Liver (tissue), 9 donors: ENCODE measurements around the gene PSMB10. TPM values are rescaled to one million over a fixed set of nuclear protein-coding genes. Genes with fewer than 3 reads are reported as not detected.

ENCODE experiments used
- DNase-seq: peaks from one replicate; pipeline ENCODE4 v3.0.0-alpha.2; 2017; ENCODE audit warnings: low spot score
- H3K27ac ChIP-seq, 2 donors: one replicate each; pipeline ENCODE4 v1.7.0; 2013; ENCODE audit warnings: inconsistent platforms in 2 of 2, low read length in 2 of 2, control low read depth in 1 of 2, low read depth in 1 of 2, mild to moderate bottlenecking in 1 of 2
- H3K27me3 ChIP-seq, 4 donors: one replicate each; pipeline versions ENCODE4 v1.6.1 to v1.7.0; 2013; ENCODE audit warnings: low read length in 3 of 4, inconsistent platforms in 1 of 4, mild to moderate bottlenecking in 1 of 4, moderate library complexity in 1 of 4; ENCODE audit not compliant: control insufficient read depth in 4 of 4, insufficient read depth in 4 of 4
- H3K36me3 ChIP-seq, 4 donors: one replicate each; pipeline versions ENCODE4 v1.6.1 to v1.7.0; 2013; ENCODE audit warnings: low read length in 3 of 4, mild to moderate bottlenecking in 3 of 4, low read depth in 1 of 4, moderate library complexity in 1 of 4; ENCODE audit not compliant: control insufficient read depth in 4 of 4, insufficient read depth in 3 of 4
- H3K4me1 ChIP-seq, 4 donors: one replicate each; pipeline versions ENCODE4 v1.6.1 to v1.7.0; 2013; ENCODE audit warnings: low read length in 3 of 4, mild to moderate bottlenecking in 3 of 4, moderate library complexity in 1 of 4; ENCODE audit not compliant: control insufficient read depth in 4 of 4, insufficient read depth in 4 of 4
- H3K4me3 ChIP-seq, 3 donors: one replicate each; pipeline versions ENCODE4 v1.6.1 to v1.7.0; 2013; ENCODE audit warnings: low read length in 3 of 3, control low read depth in 1 of 3, low read depth in 1 of 3, mild to moderate bottlenecking in 1 of 3
- H3K9ac ChIP-seq, 2 donors: one replicate each; pipeline ENCODE4 v1.7.0; 2013; ENCODE audit warnings: low read length in 2 of 2, mild to moderate bottlenecking in 2 of 2, moderate library complexity in 2 of 2, control low read depth in 1 of 2, low read depth in 1 of 2
- H3K9me3 ChIP-seq, 4 donors: one replicate each; pipeline versions ENCODE4 v1.6.1 to v1.7.0; 2013; ENCODE audit warnings: low read length in 3 of 4; ENCODE audit not compliant: control insufficient read depth in 4 of 4
- EGR1 ChIP-seq, 2 donors: IDR thresholded peaks; 2 replicates each; pipeline ENCODE4 v1.6.1; 2016 to 2018; ENCODE audit warnings: antibody characterized with exemption in 2 of 2, low read depth in 2 of 2
- FOXA1 ChIP-seq: IDR thresholded peaks from 2 replicates; pipeline ENCODE4 v1.6.1; 2016; ENCODE audit warnings: antibody characterized with exemption
- HNF4A ChIP-seq, 2 donors: conservative IDR thresholded peaks; 2 replicates each; pipeline ENCODE4 v1.6.1; 2016; ENCODE audit warnings: antibody characterized with exemption in 2 of 2, mild to moderate bottlenecking in 2 of 2
- HNF4G ChIP-seq: IDR thresholded peaks from 2 replicates; pipeline ENCODE4 v1.6.1; 2016; ENCODE audit warnings: antibody characterized with exemption
- MAX ChIP-seq: IDR thresholded peaks from 2 replicates; pipeline ENCODE4 v1.6.1; 2016; ENCODE audit warnings: antibody characterized with exemption
- NR2F2 ChIP-seq: IDR thresholded peaks from 2 replicates; pipeline ENCODE4 v1.6.1; 2016; ENCODE audit warnings: antibody characterized with exemption
- RAD21 ChIP-seq, 2 donors: IDR thresholded peaks; 2 replicates each; pipeline ENCODE4 v1.6.1; 2016; ENCODE audit warnings: antibody characterized with exemption in 2 of 2, mild to moderate bottlenecking in 2 of 2
- SP1 ChIP-seq: IDR thresholded peaks from 2 replicates; pipeline ENCODE4 v1.6.1; 2018; ENCODE audit warnings: antibody characterized with exemption, mild to moderate bottlenecking
- YY1 ChIP-seq: IDR thresholded peaks from 2 replicates; pipeline ENCODE4 v1.6.1; 2016; ENCODE audit warnings: antibody characterized with exemption, mild to moderate bottlenecking
- WGBS: extraction: QIAGEN DNeasy Blood & Tissue Kit; methylation state at CpG from one replicate; pipeline ENCODE4 v1.1.7; 2013; 5-methylcytosine and 5-hydroxymethylcytosine counted together
- polyA plus RNA-seq, 2 donors: library from polyadenylated mRNA; stranded (reverse) in 1 of 2; unstranded in 1 of 2; fragments of 200-250 nt in 1 of 2; fragments of >200 nt in 1 of 2; fragmentation: Nextera tagmentation in 1 of 2; extraction: Ambion mirVana in 1 of 2; gene quantifications; one replicate each; pipeline versions ENCODE4 v1.2.1 to v1.2.3, GENCODE V29; 2013 to 2015
- total RNA-seq, 2 donors: library from RNA; depleted of rRNA; stranded (reverse); fragments of >200 nt; gene quantifications; one replicate each; pipeline ENCODE4 v1.2.3, GENCODE V29; 2014
- TF ChIP-seq, protein P1 (sequence below): IDR thresholded peaks from 2 replicates; pipeline ENCODE4 v1.6.1; 2016; ENCODE audit warnings: antibody characterized with exemption, mild to moderate bottlenecking
- TF ChIP-seq, protein P2 (sequence below): IDR thresholded peaks from 2 replicates; pipeline ENCODE4 v1.6.1; 2016; ENCODE audit warnings: antibody characterized with exemption
- TF ChIP-seq, protein P3 (sequence below): IDR thresholded peaks from 2 replicates; pipeline ENCODE4 v1.6.1; 2016; ENCODE audit warnings: antibody characterized with exemption
- donor health status: healthy.
- donor health status: healthy.
- donor health status: healthy.
- donor health status: healthy.
- donor health status: healthy.

PSMB10 gene
- total and polyA plus RNA-seq, 4 donors, result 24.8 to 48.2 (median 32.3) TPM

DNA sequence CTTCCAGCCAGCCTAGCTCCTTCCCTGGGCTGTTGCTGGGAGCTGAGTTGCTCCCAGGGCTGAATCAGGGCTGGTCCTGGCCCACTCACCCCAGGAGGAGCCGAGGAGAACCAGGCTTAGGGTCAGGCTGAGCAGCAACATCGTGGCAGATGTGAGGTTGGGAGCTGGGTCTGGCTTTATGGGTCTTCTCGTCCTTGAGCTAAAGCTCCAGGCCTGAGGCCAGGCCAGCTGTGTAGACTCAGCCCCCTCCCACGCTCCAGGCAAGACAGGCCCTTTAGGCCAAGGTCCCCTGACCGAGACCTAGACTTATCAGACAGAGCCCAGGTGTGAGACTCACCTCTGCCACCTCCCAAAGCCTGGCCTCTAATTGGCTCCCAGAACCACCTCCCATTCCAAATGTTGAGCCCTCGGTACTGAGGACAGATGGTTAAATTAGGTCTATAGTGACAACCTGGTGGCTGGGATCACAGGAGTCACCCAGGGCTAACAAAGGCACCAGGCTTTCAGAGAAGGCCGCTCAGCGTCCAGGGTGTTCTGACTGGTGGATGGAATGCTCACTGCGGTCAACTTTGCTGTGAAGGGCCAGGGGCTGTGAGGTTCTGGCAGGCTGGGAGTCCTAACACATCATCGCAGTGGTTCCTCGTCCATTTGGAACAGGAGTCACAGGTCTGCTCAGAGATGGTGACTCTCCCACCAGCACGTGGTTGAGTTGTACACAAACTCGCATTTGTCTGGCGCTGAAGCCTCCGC lies 4.8 kb downstream of the PSMB10 start, which contains the start of gene CTRL:
Gene CTRL, minus strand, starts transcription at position 151 of the 750 bp plus-strand sequence. Its CDS starts 10 bp downstream, at position 141.
- Histone ChIP-seq H3K9me3 (no peaks in the 10 kb centered on the region), H3K9ac (no peak within 1 kb of the TSS), H3K4me3 (no peak within 1 kb of the TSS), H3K27ac (no peak within 1 kb of the TSS), H3K27me3 (no peaks in the 10 kb centered on the region), H3K36me3 (peaks cover 3 to 35% (median 11%) of the 10 kb centered on the region in 4 donors), H3K4me1 (peaks cover 0 to 15% (median 11%) of the 10 kb centered on the region in 4 donors)
- WGBS, result 93% methylated on average over 15 of the region's 15 CpGs
- DNase-seq, result no peak
- TF ChIP-seq, protein P1, sequence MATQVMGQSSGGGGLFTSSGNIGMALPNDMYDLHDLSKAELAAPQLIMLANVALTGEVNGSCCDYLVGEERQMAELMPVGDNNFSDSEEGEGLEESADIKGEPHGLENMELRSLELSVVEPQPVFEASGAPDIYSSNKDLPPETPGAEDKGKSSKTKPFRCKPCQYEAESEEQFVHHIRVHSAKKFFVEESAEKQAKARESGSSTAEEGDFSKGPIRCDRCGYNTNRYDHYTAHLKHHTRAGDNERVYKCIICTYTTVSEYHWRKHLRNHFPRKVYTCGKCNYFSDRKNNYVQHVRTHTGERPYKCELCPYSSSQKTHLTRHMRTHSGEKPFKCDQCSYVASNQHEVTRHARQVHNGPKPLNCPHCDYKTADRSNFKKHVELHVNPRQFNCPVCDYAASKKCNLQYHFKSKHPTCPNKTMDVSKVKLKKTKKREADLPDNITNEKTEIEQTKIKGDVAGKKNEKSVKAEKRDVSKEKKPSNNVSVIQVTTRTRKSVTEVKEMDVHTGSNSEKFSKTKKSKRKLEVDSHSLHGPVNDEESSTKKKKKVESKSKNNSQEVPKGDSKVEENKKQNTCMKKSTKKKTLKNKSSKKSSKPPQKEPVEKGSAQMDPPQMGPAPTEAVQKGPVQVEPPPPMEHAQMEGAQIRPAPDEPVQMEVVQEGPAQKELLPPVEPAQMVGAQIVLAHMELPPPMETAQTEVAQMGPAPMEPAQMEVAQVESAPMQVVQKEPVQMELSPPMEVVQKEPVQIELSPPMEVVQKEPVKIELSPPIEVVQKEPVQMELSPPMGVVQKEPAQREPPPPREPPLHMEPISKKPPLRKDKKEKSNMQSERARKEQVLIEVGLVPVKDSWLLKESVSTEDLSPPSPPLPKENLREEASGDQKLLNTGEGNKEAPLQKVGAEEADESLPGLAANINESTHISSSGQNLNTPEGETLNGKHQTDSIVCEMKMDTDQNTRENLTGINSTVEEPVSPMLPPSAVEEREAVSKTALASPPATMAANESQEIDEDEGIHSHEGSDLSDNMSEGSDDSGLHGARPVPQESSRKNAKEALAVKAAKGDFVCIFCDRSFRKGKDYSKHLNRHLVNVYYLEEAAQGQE, result no peak
- TF ChIP-seq SP1 (no peak), YY1 (no peak), HNF4A (conservative IDR thresholded peaks at IDR 0.05) (no peak), HNF4G (no peak), RAD21 (IDR thresholded peaks at IDR 0.05) (no peak), NR2F2 (no peak)
- TF ChIP-seq, protein P2, sequence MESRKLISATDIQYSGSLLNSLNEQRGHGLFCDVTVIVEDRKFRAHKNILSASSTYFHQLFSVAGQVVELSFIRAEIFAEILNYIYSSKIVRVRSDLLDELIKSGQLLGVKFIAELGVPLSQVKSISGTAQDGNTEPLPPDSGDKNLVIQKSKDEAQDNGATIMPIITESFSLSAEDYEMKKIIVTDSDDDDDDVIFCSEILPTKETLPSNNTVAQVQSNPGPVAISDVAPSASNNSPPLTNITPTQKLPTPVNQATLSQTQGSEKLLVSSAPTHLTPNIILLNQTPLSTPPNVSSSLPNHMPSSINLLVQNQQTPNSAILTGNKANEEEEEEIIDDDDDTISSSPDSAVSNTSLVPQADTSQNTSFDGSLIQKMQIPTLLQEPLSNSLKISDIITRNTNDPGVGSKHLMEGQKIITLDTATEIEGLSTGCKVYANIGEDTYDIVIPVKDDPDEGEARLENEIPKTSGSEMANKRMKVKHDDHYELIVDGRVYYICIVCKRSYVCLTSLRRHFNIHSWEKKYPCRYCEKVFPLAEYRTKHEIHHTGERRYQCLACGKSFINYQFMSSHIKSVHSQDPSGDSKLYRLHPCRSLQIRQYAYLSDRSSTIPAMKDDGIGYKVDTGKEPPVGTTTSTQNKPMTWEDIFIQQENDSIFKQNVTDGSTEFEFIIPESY, result no peak

GRCh38 chr16:67930678-67931211 lies 5.9 kb downstream of the PSMB10 start:
- H3K9ac ChIP-seq, result no peak overlapping the region
- DNase-seq, result no peak
- H3K4me3 ChIP-seq, result no peak overlapping the region
- no peaks in the 10 kb centered on the region for H3K9me3 ChIP-seq
- H3K4me1 ChIP-seq, result peaks cover 0 to 13% (median 9%) of the 10 kb centered on the region in 4 donors
- TF ChIP-seq MAX, result no peak
- TF ChIP-seq YY1, result no peak
- TF ChIP-seq, protein P3, sequence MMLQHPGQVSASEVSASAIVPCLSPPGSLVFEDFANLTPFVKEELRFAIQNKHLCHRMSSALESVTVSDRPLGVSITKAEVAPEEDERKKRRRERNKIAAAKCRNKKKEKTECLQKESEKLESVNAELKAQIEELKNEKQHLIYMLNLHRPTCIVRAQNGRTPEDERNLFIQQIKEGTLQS, result no peak
- TF ChIP-seq, protein P1, result no peak
- no peak for TF ChIP-seq SP1
- no peak for TF ChIP-seq EGR1 (IDR thresholded peaks at IDR 0.05; ENCODE audit: low read depth in 2 of 2)
- TF ChIP-seq HNF4G, result no peak
- no peak for TF ChIP-seq NR2F2
- no peak for TF ChIP-seq HNF4A (conservative IDR thresholded peaks at IDR 0.05)
- no peak for TF ChIP-seq FOXA1
- H3K27ac ChIP-seq, result no peak overlapping the region
- H3K36me3 ChIP-seq, result peaks cover 3 to 35% (median 11%) of the 10 kb centered on the region in 4 donors
- no peaks in the 10 kb centered on the region for H3K27me3 ChIP-seq
- 97% methylated on average over 17 of the region's 17 CpGs for WGBS
